Panc1 (cell line): ENCODE measurements around the gene PNPO. TPM values are rescaled to one million over a fixed set of nuclear protein-coding genes. Genes with fewer than 3 reads are reported as not detected.
"Not testable (repeated sequence)": the region's sequence is repeated elsewhere in the genome, so short reads cannot be mapped to it uniquely, and the experiment has no call there.

Experiments
- ATAC-seq: fragments of 200-7000 bp; cut with Tn5 transposase; 2 replicates; pipeline ENCODE4 v1.9.1; 2020; ENCODE audit warnings: mild to moderate bottlenecking, moderate library complexity
- BruUV-seq: library from RNA; stranded (reverse); fragments of 400-500 nt; replicated peaks from 2 replicates; lab custom pipeline; 2021; lab: Mats Ljungman, UMichigan
- CTCF ChIA-PET: fragments of 300-600 bp; sonication (Branson Sonifier 250); formaldehyde crosslinking; loops from one replicate; lab custom pipeline; 2022; ENCODE audit warnings: antibody characterized with exemption; lab: Charles Lee
- POLR2A ChIA-PET: fragments of 300-600 bp; sonication (Branson Sonifier 250); formaldehyde crosslinking; loops from one replicate; lab custom pipeline; 2022; ENCODE audit warnings: antibody characterized with exemption; lab: Charles Lee
- DNase-seq: peaks from one replicate; pipeline ENCODE4 v3.0.0-alpha.2; 2010; ENCODE audit warnings: low read depth, low spot score
- H3K27ac ChIP-seq: 2 replicates; pipeline ENCODE4 v1.5.1; 2011; ENCODE audit warnings: mild to moderate bottlenecking, low read length, inconsistent platforms
- H3K27me3 ChIP-seq: fragments of 200-500 bp; sonication (Bioruptor generic); 2 replicates; pipeline ENCODE4 v1.6.0; 2014; ENCODE audit warnings: low read length, inconsistent platforms; ENCODE audit not compliant: control insufficient read depth, insufficient read depth
- H3K36me3 ChIP-seq: fragments of 200-500 bp; sonication (Bioruptor generic); 2 replicates; pipeline ENCODE4 v1.5.1; 2014; ENCODE audit warnings: inconsistent platforms, mild to moderate bottlenecking, low read length, moderate library complexity; ENCODE audit not compliant: control insufficient read depth, insufficient read depth
- H3K4me1 ChIP-seq: 2 replicates; pipeline ENCODE4 v1.5.1; 2011; ENCODE audit warnings: inconsistent platforms, mild to moderate bottlenecking, low read length, moderate library complexity; ENCODE audit not compliant: control insufficient read depth, insufficient read depth
- H3K4me3 ChIP-seq, 2 experiments: 2 replicates each; pipeline ENCODE4 v1.5.1; 2011 to 2012; ENCODE audit warnings: low read depth in 2 of 2, low read length in 2 of 2, mild to moderate bottlenecking in 2 of 2, inconsistent platforms in 1 of 2, moderate library complexity in 1 of 2
- H3K9me3 ChIP-seq: fragments of 200-500 bp; sonication (Bioruptor generic); 2 replicates; pipeline ENCODE4 v1.5.1; 2014; ENCODE audit warnings: low read depth, mild to moderate bottlenecking, inconsistent platforms, low read length, moderate library complexity; ENCODE audit not compliant: control insufficient read depth, insufficient read depth
- CTCF ChIP-seq: fragments of 450-650 bp; IDR thresholded peaks from 2 replicates; pipeline ENCODE4 v1.5.1; 2017; ENCODE audit warnings: mild to moderate bottlenecking
- POLR2AphosphoS5 ChIP-seq: IDR thresholded peaks from 2 replicates; pipeline ENCODE4 v1.6.1; 2012; ENCODE audit warnings: mild to moderate bottlenecking, low read depth, low read length, moderate library complexity
- SIN3A ChIP-seq: IDR thresholded peaks from 2 replicates; pipeline ENCODE4 v1.6.1; 2012; ENCODE audit warnings: low read depth, mild to moderate bottlenecking, low read length, moderate library complexity, borderline replicate concordance; ENCODE audit not compliant: insufficient read depth
- TCF7L2 ChIP-seq: IDR thresholded peaks from 2 replicates; pipeline ENCODE4 v1.6.1; 2011; ENCODE audit warnings: mild to moderate bottlenecking, low read depth, low read length, inconsistent platforms
- in situ Hi-C: cut with HindIII; loops from 2 replicates; pipeline ENCODE4 v1.10.0; 2016; ENCODE audit warnings: low sequenced_read_pairs, low pct_unique_long_range_greater_than_20kb
- intact Hi-C: fragments of 100-400 bp; cut with micrococcal nuclease; formaldehyde crosslinking; loops from one replicate; pipeline ENCODE4 v1.10.0; 2022; ENCODE audit not compliant: unreplicated experiment
- total RNA-seq: library from RNA; stranded (reverse); gene quantifications from one replicate; pipeline ENCODE4 v1.2.1, GENCODE V29; 2021; ENCODE audit not compliant: unreplicated experiment
- TF ChIP-seq, protein P1 (sequence below), 2 experiments: IDR thresholded peaks; 2 replicates each; pipeline ENCODE4 v1.6.1; 2011 to 2012; ENCODE audit warnings: low read depth in 2 of 2, control low read depth in 1 of 2, low read length in 1 of 2, mild to moderate bottlenecking in 1 of 2, moderate library complexity in 1 of 2; ENCODE audit not compliant: insufficient read depth in 1 of 2

The PNPO gene
- total RNA-seq, 1 experiment from 2014 or later: 20.1 TPM

GRCh38 chr17:47934856-47935255, 6.5 kb upstream of the PNPO start:
- ATAC-seq (no peak), DNase-seq (no peak)
- no peak overlapping the region for H3K27ac ChIP-seq
- intact Hi-C loops: no loop called here
- in situ Hi-C loops: no loop called here
- no peaks in the 10 kb centered on the region for H3K27me3 ChIP-seq
- no peaks in the 10 kb centered on the region for H3K36me3 ChIP-seq
- no peak for TF ChIP-seq CTCF
- TF ChIP-seq, protein P1, sequence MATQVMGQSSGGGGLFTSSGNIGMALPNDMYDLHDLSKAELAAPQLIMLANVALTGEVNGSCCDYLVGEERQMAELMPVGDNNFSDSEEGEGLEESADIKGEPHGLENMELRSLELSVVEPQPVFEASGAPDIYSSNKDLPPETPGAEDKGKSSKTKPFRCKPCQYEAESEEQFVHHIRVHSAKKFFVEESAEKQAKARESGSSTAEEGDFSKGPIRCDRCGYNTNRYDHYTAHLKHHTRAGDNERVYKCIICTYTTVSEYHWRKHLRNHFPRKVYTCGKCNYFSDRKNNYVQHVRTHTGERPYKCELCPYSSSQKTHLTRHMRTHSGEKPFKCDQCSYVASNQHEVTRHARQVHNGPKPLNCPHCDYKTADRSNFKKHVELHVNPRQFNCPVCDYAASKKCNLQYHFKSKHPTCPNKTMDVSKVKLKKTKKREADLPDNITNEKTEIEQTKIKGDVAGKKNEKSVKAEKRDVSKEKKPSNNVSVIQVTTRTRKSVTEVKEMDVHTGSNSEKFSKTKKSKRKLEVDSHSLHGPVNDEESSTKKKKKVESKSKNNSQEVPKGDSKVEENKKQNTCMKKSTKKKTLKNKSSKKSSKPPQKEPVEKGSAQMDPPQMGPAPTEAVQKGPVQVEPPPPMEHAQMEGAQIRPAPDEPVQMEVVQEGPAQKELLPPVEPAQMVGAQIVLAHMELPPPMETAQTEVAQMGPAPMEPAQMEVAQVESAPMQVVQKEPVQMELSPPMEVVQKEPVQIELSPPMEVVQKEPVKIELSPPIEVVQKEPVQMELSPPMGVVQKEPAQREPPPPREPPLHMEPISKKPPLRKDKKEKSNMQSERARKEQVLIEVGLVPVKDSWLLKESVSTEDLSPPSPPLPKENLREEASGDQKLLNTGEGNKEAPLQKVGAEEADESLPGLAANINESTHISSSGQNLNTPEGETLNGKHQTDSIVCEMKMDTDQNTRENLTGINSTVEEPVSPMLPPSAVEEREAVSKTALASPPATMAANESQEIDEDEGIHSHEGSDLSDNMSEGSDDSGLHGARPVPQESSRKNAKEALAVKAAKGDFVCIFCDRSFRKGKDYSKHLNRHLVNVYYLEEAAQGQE (IDR thresholded peaks at IDR 0.05; ENCODE audit: insufficient read depth in 1 of 2, low read depth in 2 of 2, low read length in 1 of 2): no peak
- no peak for TF ChIP-seq SIN3A
- TF ChIP-seq TCF7L2: no peak
- TF ChIP-seq POLR2AphosphoS5: no peak
- H3K9me3 ChIP-seq: no peaks in the 10 kb centered on the region
- CTCF ChIA-PET: no interaction called here
- BruUV-seq: no TSS peak
- no peak overlapping the region for H3K4me3 ChIP-seq
- POLR2A ChIA-PET: no interaction called here
- H3K4me1 ChIP-seq: no peaks in the 10 kb centered on the region

- H3K36me3 ChIP-seq, in situ Hi-C loops, H3K27me3 ChIP-seq, ATAC-seq, intact Hi-C loops, H3K4me1 ChIP-seq, H3K4me3 ChIP-seq, DNase-seq, H3K27ac ChIP-seq, BruUV-seq, CTCF ChIA-PET, H3K9me3 ChIP-seq, POLR2A ChIA-PET: not testable (repeated sequence)
Measured at GRCh38 chr17:47935468-47935867, 5.9 kb upstream of the PNPO start.

DNA sequence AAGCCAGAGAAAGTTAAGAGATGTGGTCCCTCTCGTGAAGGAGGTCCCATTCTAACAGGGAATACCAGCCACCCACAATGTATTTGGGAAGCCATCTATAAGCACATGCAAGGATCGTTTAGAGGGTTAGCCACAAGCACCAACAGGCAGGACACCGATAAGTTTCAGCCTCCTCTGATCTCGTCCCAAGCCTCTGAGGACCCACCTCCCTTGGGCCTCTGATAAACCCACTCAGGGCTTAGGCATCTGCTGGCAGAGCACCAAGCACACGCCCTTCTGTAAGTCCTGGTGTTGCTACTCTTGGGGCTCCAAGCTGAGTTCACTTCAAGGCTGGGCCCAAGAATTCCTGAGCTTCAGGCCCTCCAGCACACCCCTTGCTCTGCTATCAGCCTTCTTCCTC, 5.4 kb upstream of the PNPO start:
- in situ Hi-C loops: no loop called here
- BruUV-seq: no TSS peak
- no peak for TF ChIP-seq CTCF
- TF ChIP-seq, protein P1 (IDR thresholded peaks at IDR 0.05; ENCODE audit: insufficient read depth in 1 of 2, low read depth in 2 of 2, low read length in 1 of 2): no peak
- no peak for TF ChIP-seq POLR2AphosphoS5
- TF ChIP-seq TCF7L2: no peak
- no peak for TF ChIP-seq SIN3A
- H3K9me3 ChIP-seq: no peaks in the 10 kb centered on the region
- DNase-seq: no peak
- no peaks in the 10 kb centered on the region for H3K27me3 ChIP-seq
- no peak overlapping the region for H3K4me3 ChIP-seq
- ChIA-PET POLR2A (no interaction called here), CTCF (no interaction called here)
- H3K27ac ChIP-seq: no peak overlapping the region
- H3K36me3 ChIP-seq: no peaks in the 10 kb centered on the region
- no peaks in the 10 kb centered on the region for H3K4me1 ChIP-seq
- intact Hi-C loops: no loop called here
- no peak; the same call in 1 of the 2 replicates for ATAC-seq
